Smooth muscle cell (in vitro differentiated cells): Measurements from ENCODE around the gene GRM3. TPM values are rescaled to one million over a fixed set of nuclear protein-coding genes. Genes with fewer than 3 reads are reported as not detected.

Experiments used
- DNase-seq: peaks from one replicate; lab custom pipeline; 2025; ENCODE audit not compliant: unreplicated experiment; lab: John Stamatoyannopoulos, UW
- H2AFZ ChIP-seq: fragments of 200-600 bp; sonication (generic); 2 replicates; pipeline ENCODE4 v1.6.0; 2016; ENCODE audit warnings: antibody characterized with exemption, low read depth, mild to moderate bottlenecking
- H3F3A ChIP-seq: fragments of 200-600 bp; sonication (generic); 2 replicates; pipeline ENCODE4 v1.6.0; 2017; ENCODE audit warnings: antibody characterized with exemption, low read depth
- H3K27ac ChIP-seq: fragments of 200-600 bp; sonication (generic); 2 replicates; pipeline ENCODE4 v1.5.1; 2016; ENCODE audit warnings: low read depth, mild to moderate bottlenecking
- H3K27me3 ChIP-seq: fragments of 200-600 bp; sonication (generic); 2 replicates; pipeline ENCODE4 v1.6.1; 2016; ENCODE audit warnings: low read depth, mild to moderate bottlenecking
- H3K36me3 ChIP-seq: fragments of 200-600 bp; sonication (generic); 2 replicates; pipeline ENCODE4 v1.5.1; 2016; ENCODE audit warnings: low read depth
- H3K4me1 ChIP-seq: fragments of 200-600 bp; sonication (generic); 2 replicates; pipeline ENCODE4 v1.5.1; 2016; ENCODE audit warnings: low read depth
- H3K4me2 ChIP-seq: fragments of 200-600 bp; sonication (generic); 2 replicates; pipeline ENCODE4 v1.6.0; 2016; ENCODE audit warnings: mild to moderate bottlenecking
- H3K4me3 ChIP-seq: fragments of 200-600 bp; sonication (generic); 2 replicates; pipeline ENCODE4 v1.5.1; 2016; ENCODE audit warnings: mild to moderate bottlenecking
- H3K79me2 ChIP-seq: fragments of 200-600 bp; sonication (generic); 2 replicates; pipeline ENCODE4 v1.6.0; 2016; ENCODE audit warnings: low read depth, mild to moderate bottlenecking
- H3K9ac ChIP-seq: fragments of 200-600 bp; sonication (generic); 2 replicates; pipeline ENCODE4 v1.6.0; 2016; ENCODE audit warnings: low read depth
- H3K9me3 ChIP-seq: fragments of 200-600 bp; sonication (generic); replicated peaks from 2 replicates; pipeline ENCODE4 v1.5.1; 2016; ENCODE audit warnings: low read depth
- H4K20me1 ChIP-seq: fragments of 200-600 bp; sonication (generic); 2 replicates; pipeline ENCODE4 v1.6.0; 2016; ENCODE audit warnings: low read depth
- WGBS: methylation state at CpG from one replicate; pipeline ENCODE4 v1.1.7; 2016; ENCODE audit warnings: low lambda C conversion rate; 5-methylcytosine and 5-hydroxymethylcytosine counted together
- polyA plus RNA-seq: library from polyadenylated mRNA; unstranded; fragments of >200 nt; fragmentation: Nextera tagmentation; extraction: Ambion mirVana; gene quantifications from 2 replicates; pipeline ENCODE4 v1.2.1, GENCODE V29; 2016
- total RNA-seq: library from RNA; depleted of rRNA; stranded (reverse); fragments of >200 nt; gene quantifications from 2 replicates; pipeline ENCODE4 v1.2.3, GENCODE V29; 2014
- TF ChIP-seq, protein P1 (sequence below): fragments of 200-600 bp; sonication (generic); IDR thresholded peaks from 2 replicates; pipeline ENCODE4 v1.5.1; 2017; ENCODE audit warnings: borderline replicate concordance, mild to moderate bottlenecking, antibody characterized with exemption; ENCODE audit not compliant: insufficient read depth, poor library complexity, severe bottlenecking

GRM3 gene
- total RNA-seq (not detected in 2 replicates), polyA plus RNA-seq (0.06 and 0.35 TPM in 2 replicates)

DNA sequence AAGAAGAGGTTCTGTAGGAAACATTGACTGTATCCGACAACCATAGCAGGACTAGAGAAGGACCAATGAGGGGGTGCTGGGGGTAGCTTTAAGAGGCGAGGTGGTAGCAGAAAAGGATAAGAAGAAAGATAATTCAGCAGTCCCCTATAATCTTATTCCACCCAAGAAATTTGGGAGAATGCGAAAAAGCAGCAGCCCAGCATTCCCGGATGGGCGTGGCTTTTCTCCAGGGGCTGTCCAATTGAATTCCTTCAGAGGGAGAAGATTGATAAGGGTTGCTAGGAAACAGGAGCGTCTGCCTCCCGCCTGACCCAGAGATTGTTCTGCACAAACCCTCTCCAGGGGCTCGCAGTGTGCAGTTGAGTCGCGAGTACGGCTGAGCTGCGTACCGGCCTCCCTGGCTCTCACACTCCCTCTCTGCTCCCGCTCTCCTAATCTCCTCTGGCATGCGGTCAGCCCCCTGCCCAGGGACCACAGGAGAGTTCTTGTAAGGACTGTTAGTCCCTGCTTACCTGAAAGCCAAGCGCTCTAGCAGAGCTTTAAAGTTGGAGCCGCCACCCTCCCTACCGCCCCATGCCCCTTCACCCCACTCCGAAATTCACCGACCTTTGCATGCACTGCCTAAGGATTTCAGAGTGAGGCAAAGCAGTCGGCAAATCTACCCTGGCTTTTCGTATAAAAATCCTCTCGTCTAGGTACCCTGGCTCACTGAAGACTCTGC lies at the start of gene GRM3:
Gene GRM3 (plus strand): TSS at position 349 of the 721 bp plus-strand sequence. CDS start 121,237 bp downstream, outside the sequence.
- Histone ChIP-seq H3K4me2 (peak within 1 kb of the TSS; percentile 86), H3K9ac (no peak within 1 kb of the TSS), H2AFZ (peak within 1 kb of the TSS; percentile 54), H3K27ac (no peak within 1 kb of the TSS), H3K36me3 (no peaks in the 10 kb centered on the region), H3K27me3 (peaks cover 88% of the 10 kb centered on the region), H4K20me1 (no peaks in the 10 kb centered on the region), H3K9me3 (no peaks in the 10 kb centered on the region), H3K4me3 (peak within 1 kb of the TSS; percentile 46), H3F3A (no peaks in the 10 kb centered on the region), H3K4me1 (peaks cover 26% of the 10 kb centered on the region), H3K79me2 (no peaks in the 10 kb centered on the region)
- TF ChIP-seq, protein P1, sequence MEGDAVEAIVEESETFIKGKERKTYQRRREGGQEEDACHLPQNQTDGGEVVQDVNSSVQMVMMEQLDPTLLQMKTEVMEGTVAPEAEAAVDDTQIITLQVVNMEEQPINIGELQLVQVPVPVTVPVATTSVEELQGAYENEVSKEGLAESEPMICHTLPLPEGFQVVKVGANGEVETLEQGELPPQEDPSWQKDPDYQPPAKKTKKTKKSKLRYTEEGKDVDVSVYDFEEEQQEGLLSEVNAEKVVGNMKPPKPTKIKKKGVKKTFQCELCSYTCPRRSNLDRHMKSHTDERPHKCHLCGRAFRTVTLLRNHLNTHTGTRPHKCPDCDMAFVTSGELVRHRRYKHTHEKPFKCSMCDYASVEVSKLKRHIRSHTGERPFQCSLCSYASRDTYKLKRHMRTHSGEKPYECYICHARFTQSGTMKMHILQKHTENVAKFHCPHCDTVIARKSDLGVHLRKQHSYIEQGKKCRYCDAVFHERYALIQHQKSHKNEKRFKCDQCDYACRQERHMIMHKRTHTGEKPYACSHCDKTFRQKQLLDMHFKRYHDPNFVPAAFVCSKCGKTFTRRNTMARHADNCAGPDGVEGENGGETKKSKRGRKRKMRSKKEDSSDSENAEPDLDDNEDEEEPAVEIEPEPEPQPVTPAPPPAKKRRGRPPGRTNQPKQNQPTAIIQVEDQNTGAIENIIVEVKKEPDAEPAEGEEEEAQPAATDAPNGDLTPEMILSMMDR, result no peak
- DNase-seq, result no peak
- 3% methylated on average over 23 of the region's 23 CpGs for WGBS

DNA sequence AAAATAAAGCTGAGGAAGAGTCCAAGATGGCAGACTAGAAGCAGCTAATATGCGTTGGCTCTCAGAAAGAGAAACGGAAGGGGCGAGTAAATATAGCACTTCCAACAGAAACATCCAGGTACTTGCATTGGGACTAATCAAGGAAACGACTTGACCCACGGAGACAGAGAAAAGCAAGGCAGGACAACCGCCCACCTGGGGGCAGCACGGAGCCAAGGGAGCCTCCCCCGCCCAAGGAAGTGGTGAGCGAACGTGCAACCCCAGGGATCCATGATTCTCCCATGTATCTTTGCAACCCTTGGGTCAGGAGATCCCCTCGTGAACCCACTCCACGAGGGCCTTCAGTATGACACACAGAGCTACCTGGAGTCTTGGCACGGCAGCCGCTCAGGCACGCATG lies 45.4 kb upstream of the GRM3 start:
- Histone ChIP-seq H3F3A (no peaks in the 10 kb centered on the region), H3K4me1 (no peaks in the 10 kb centered on the region), H3K27ac (no peak overlapping the region), H3K9me3 (no peaks in the 10 kb centered on the region), H4K20me1 (no peaks in the 10 kb centered on the region), H3K27me3 (no peaks in the 10 kb centered on the region), H3K4me2 (no peak overlapping the region), H3K4me3 (no peak overlapping the region), H2AFZ (no peak overlapping the region), H3K36me3 (no peaks in the 10 kb centered on the region), H3K9ac (no peak overlapping the region), H3K79me2 (no peaks in the 10 kb centered on the region)
- DNase-seq, result no peak
- TF ChIP-seq, protein P1, result no peak
- 51% methylated on average over 15 of the region's 15 CpGs for WGBS

DNA sequence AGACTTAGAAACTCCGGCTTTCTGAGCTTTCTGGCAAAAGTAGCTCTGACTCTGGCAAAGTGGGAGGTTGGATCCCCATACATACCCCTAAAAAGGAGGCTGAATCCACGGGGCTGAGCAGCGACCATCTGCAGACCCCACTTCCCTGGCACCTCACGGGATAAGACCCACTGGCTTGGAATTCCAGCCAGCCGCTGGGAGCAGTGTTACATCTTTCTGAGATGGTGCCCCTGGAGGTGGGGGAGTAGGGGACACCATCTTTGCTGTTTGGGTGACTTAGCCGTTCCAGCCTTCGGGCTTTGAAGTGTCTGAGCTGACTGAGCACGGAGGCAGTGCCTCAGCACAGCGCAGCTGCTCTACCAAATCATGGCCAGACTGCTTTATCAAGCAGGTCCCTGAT lies 45.0 kb upstream of the GRM3 start:
- no peak overlapping the region for H3K27ac ChIP-seq
- 92% methylated on average over 9 of the region's 9 CpGs for WGBS
- TF ChIP-seq, protein P1, result no peak
- H3K27me3 ChIP-seq, result no peaks in the 10 kb centered on the region
- DNase-seq, result no peak
- H4K20me1 ChIP-seq, result no peaks in the 10 kb centered on the region
- H3K36me3 ChIP-seq, result no peaks in the 10 kb centered on the region
- H3K79me2 ChIP-seq, result no peaks in the 10 kb centered on the region
- H3K4me2 ChIP-seq, result no peak overlapping the region
- no peaks in the 10 kb centered on the region for H3K4me1 ChIP-seq
- no peak overlapping the region for H3K4me3 ChIP-seq
- no peaks in the 10 kb centered on the region for H3K9me3 ChIP-seq
- H3K9ac ChIP-seq, result no peak overlapping the region
- H3F3A ChIP-seq, result no peaks in the 10 kb centered on the region
- H2AFZ ChIP-seq, result no peak overlapping the region
